GM23338 (cell line): Measurements from ENCODE around the gene RNF207. TPM values are rescaled to one million over a fixed set of nuclear protein-coding genes. Genes with fewer than 3 reads are reported as not detected.

Experiments used
- ATAC-seq: fragments of 200-7000 bp; cut with Tn5 transposase; 3 replicates; pipeline ENCODE4 v1.9.1; 2020
- DNase-seq: peaks from one replicate; pipeline ENCODE4 v3.0.0-alpha.2; 2015; ENCODE audit warnings: low spot score
- H2AFZ ChIP-seq: fragments of 200-600 bp; sonication (generic); 2 replicates; pipeline ENCODE4 v1.8.0; 2016; ENCODE audit warnings: antibody characterized with exemption, mild to moderate bottlenecking, moderate library complexity
- H3F3A ChIP-seq: fragments of 200-600 bp; sonication (generic); replicated peaks from 2 replicates; pipeline ENCODE4 v1.8.0; 2017; ENCODE audit warnings: antibody characterized with exemption, mixed run types, low read depth
- H3K27ac ChIP-seq: fragments of 200-600 bp; sonication (generic); 2 replicates; pipeline ENCODE4 v1.6.1; 2016; ENCODE audit warnings: low read depth
- H3K27me3 ChIP-seq: fragments of 200-600 bp; sonication (generic); 2 replicates; pipeline ENCODE4 v1.8.0; 2016; ENCODE audit warnings: mild to moderate bottlenecking, mixed run types, moderate library complexity; ENCODE audit not compliant: insufficient read depth
- H3K36me3 ChIP-seq: fragments of 200-600 bp; sonication (generic); 2 replicates; pipeline ENCODE4 v1.8.0; 2016; ENCODE audit warnings: mild to moderate bottlenecking; ENCODE audit not compliant: insufficient read depth
- H3K4me1 ChIP-seq: fragments of 200-600 bp; sonication (generic); 2 replicates; pipeline ENCODE4 v1.8.0; 2016; ENCODE audit warnings: mild to moderate bottlenecking, moderate library complexity; ENCODE audit not compliant: insufficient read depth
- H3K4me2 ChIP-seq: fragments of 200-600 bp; sonication (generic); 2 replicates; pipeline ENCODE4 v1.7.1; 2017; ENCODE audit warnings: mixed run types
- H3K4me3 ChIP-seq: fragments of 200-600 bp; sonication (generic); 2 replicates; pipeline ENCODE4 v1.6.1; 2016; ENCODE audit warnings: mixed run types
- H3K79me2 ChIP-seq: fragments of 200-600 bp; sonication (generic); replicated peaks from 2 replicates; pipeline ENCODE4 v1.8.0; 2017; ENCODE audit warnings: mild to moderate bottlenecking; ENCODE audit not compliant: insufficient read depth
- H3K9me2 ChIP-seq: fragments of 200-600 bp; sonication (generic); 2 replicates; pipeline ENCODE4 v1.8.0; 2017; ENCODE audit not compliant: insufficient read depth
- H4K20me1 ChIP-seq: fragments of 200-600 bp; sonication (generic); replicated peaks from 2 replicates; pipeline ENCODE4 v1.8.0; 2017; ENCODE audit warnings: mild to moderate bottlenecking; ENCODE audit not compliant: insufficient read depth
- H3K27ac Mint-ChIP-seq: 2 replicates; pipeline ENCODE4 v1.8.0; 2020; ENCODE audit warnings: inconsistent platforms, mild to moderate bottlenecking, moderate library complexity, mixed read lengths
- H3K27me3 Mint-ChIP-seq: 3 replicates; pipeline ENCODE4 v1.8.0; 2022; ENCODE audit warnings: low read depth, mild to moderate bottlenecking, moderate library complexity, mixed read lengths, inconsistent platforms; ENCODE audit not compliant: insufficient read depth, poor library complexity
- H3K36me3 Mint-ChIP-seq: 3 replicates; pipeline ENCODE4 v1.8.0; 2021; ENCODE audit warnings: low read depth, mild to moderate bottlenecking, inconsistent platforms, moderate library complexity, mixed read lengths
- H3K4me1 Mint-ChIP-seq: 3 replicates; pipeline ENCODE4 v1.8.0; 2020; ENCODE audit warnings: mild to moderate bottlenecking, inconsistent platforms, mixed read lengths
- H3K4me3 Mint-ChIP-seq: 3 replicates; pipeline ENCODE4 v1.8.0; 2021; ENCODE audit warnings: moderate library complexity, mild to moderate bottlenecking, inconsistent platforms, mixed read lengths
- H3K9me3 Mint-ChIP-seq: 3 replicates; pipeline ENCODE4 v1.8.0; 2020; ENCODE audit warnings: moderate library complexity, mild to moderate bottlenecking, inconsistent platforms, mixed read lengths
- CREB1 ChIP-seq: fragments of 250-450 bp; sonication (Bioruptor Pico); IDR thresholded peaks from 2 replicates; pipeline ENCODE4 v1.5.0; 2020; ENCODE audit warnings: low read depth, mild to moderate bottlenecking, moderate library complexity
- CTCF ChIP-seq, 2 experiments: fragments of 200-600 bp in 1 of 2; sonication (generic) in 1 of 2; conservative IDR thresholded peaks; 2 replicates each; pipeline versions ENCODE4 v1.5.1 to v1.6.1; 2016 to 2017; ENCODE audit warnings: antibody characterized with exemption in 2 of 2, low read depth in 2 of 2, mild to moderate bottlenecking in 2 of 2, moderate library complexity in 1 of 2
- ETS1 ChIP-seq: IDR thresholded peaks from 2 replicates; pipeline ENCODE4 v1.6.1; 2016; ENCODE audit warnings: antibody characterized with exemption
- EZH2phosphoT487 ChIP-seq: fragments of 200-600 bp; sonication (generic); IDR thresholded peaks from one replicate; pipeline ENCODE4 v1.8.1; 2018; ENCODE audit warnings: antibody characterized with exemption; ENCODE audit not compliant: unreplicated experiment
- NANOG ChIP-seq: IDR thresholded peaks from 2 replicates; pipeline ENCODE4 v1.6.1; 2016; ENCODE audit warnings: antibody characterized with exemption, borderline replicate concordance
- POLR2AphosphoS5 ChIP-seq: IDR thresholded peaks from 2 replicates; pipeline ENCODE4 v1.6.1; 2016; ENCODE audit warnings: antibody characterized with exemption, low read depth
- REST ChIP-seq: IDR thresholded peaks from one replicate; pipeline ENCODE4 v1.6.1; 2018; ENCODE audit warnings: antibody characterized with exemption; ENCODE audit not compliant: unreplicated experiment
- ZNF462 ChIP-seq: fragments of 250-450 bp; sonication (Bioruptor Pico); IDR thresholded peaks from 2 replicates; pipeline ENCODE4 v1.5.0; 2020; ENCODE audit warnings: mild to moderate bottlenecking, moderate library complexity
- polyA plus RNA-seq: library from polyadenylated mRNA; unstranded; fragments of >200 nt; fragmentation: Nextera tagmentation; extraction: Ambion mirVana; gene quantifications from 2 replicates; pipeline ENCODE4 v1.2.1, GENCODE V29; 2016
- total RNA-seq: library from RNA; depleted of rRNA; stranded (reverse); fragments of >200 nt; shearing (Covaris generic); gene quantifications from 2 replicates; pipeline ENCODE4 v1.2.3, GENCODE V29; 2014

RNF207 gene
- total and polyA plus RNA-seq, 2 experiments from 2014 or later: 1.7 to 2.9 TPM

GRCh38 chr1:6158181-6158580 lies 47.7 kb upstream of the RNF207 start (continued):
- TF ChIP-seq ETS1 (no peak), REST (no peak), POLR2AphosphoS5 (no peak), EZH2phosphoT487 (no peak)

GRCh38 chr1:6162341-6162740 lies 43.6 kb upstream of the RNF207 start:
- Mint-ChIP-seq H3K27me3 (peaks cover 20% of the 10 kb centered on the region), H3K9me3 (no peaks in the 10 kb centered on the region), H3K27ac (no peak overlapping the region), H3K4me3 (no peak overlapping the region), H3K36me3 (no peaks in the 10 kb centered on the region), H3K4me1 (peaks cover 25% of the 10 kb centered on the region)
- no peaks in the 10 kb centered on the region for H3K27me3 ChIP-seq
- H3K4me3 ChIP-seq: no peak overlapping the region
- no peak overlapping the region for H3K4me2 ChIP-seq
- H3K9me2 ChIP-seq: no peaks in the 10 kb centered on the region
- H2AFZ ChIP-seq: no peak overlapping the region
- H3F3A ChIP-seq: peaks cover 6% of the 10 kb centered on the region; the same call in 1 of the 2 replicates
- H3K4me1 ChIP-seq: peaks cover 3% of the 10 kb centered on the region; the same call in 1 of the 2 replicates
- H3K36me3 ChIP-seq: no peaks in the 10 kb centered on the region
- ATAC-seq (no peak), DNase-seq (no peak)
- H3K79me2 ChIP-seq: no peaks in the 10 kb centered on the region
- no peak overlapping the region for H3K27ac ChIP-seq
- no peaks in the 10 kb centered on the region for H4K20me1 ChIP-seq
- no peak for TF ChIP-seq CREB1 (CRISPR knock-in tag)
- no peak for TF ChIP-seq ZNF462
- no peak for TF ChIP-seq CTCF (conservative IDR thresholded peaks at IDR 0.05; ENCODE audit: low read depth in 2 of 2)
- no peak for TF ChIP-seq REST
- no peak for TF ChIP-seq NANOG
